Measurements from ENCODE around the gene TMEM167B. TPM values are rescaled to one million over a fixed set of nuclear protein-coding genes. Genes with fewer than 3 reads are reported as not detected.

The TMEM167B gene
- total RNA-seq, 1 experiment from 2014 or later, result 21.8 TPM

GRCh38 chr1:109069294-109069693 lies 21.3 kb upstream of the TMEM167B start:
- no peaks in the 10 kb centered on the region for H3K9me3 Mint-ChIP-seq (ENCODE audit: unreplicated experiment)
- Histone ChIP-seq H3K36me3 (ENCODE audit: control insufficient read depth, insufficient read depth, low read length) (no peaks in the 10 kb centered on the region), H3K9me3 (no peaks in the 10 kb centered on the region), H3K4me1 (peaks cover 3% of the 10 kb centered on the region; the same call in 1 of the 2 replicates), H3K27me3 (replicated peaks; ENCODE audit: control insufficient read depth, insufficient read depth, low read length) (no peaks in the 10 kb centered on the region), H3K4me3 (ENCODE audit: low read depth, low read length) (no peak overlapping the region)
- no peak for TF ChIP-seq CTCF (IDR thresholded peaks at IDR 0.05; ENCODE audit: insufficient read depth in 1 of 2, low read depth in 1 of 2, low read length in 1 of 2, severe bottlenecking in 1 of 2, unreplicated experiment in 1 of 2)
- no TSS peak for BruUV-seq (replicated peaks)
- DNase-seq, result no peak
- no peaks in the 10 kb centered on the region for H3K27me3 Mint-ChIP-seq (ENCODE audit: insufficient read depth, unreplicated experiment)
- intact Hi-C loops (cut with micrococcal nuclease; ENCODE audit: unreplicated experiment), result no loop called here
- no peak overlapping the region for H3K4me3 Mint-ChIP-seq (ENCODE audit: unreplicated experiment)
- peaks cover 7% of the 10 kb centered on the region for H3K36me3 Mint-ChIP-seq (ENCODE audit: insufficient read depth, unreplicated experiment)
- no peak overlapping the region for H3K27ac Mint-ChIP-seq (ENCODE audit: unreplicated experiment)
- CTCF ChIA-PET, result no interaction called here
- POLR2A ChIA-PET, result interaction anchor here (0.8 kb wide), 1 partner anchor 28 kb away, joined by 3 read pairs; the partner anchor contains the start of gene WDR47
- H3K4me1 Mint-ChIP-seq (ENCODE audit: low read depth, unreplicated experiment), result no peaks in the 10 kb centered on the region

- no peaks in the 10 kb centered on the region for H3K4me1 Mint-ChIP-seq (ENCODE audit: low read depth, unreplicated experiment)
These were observed 14.8 kb upstream of the TMEM167B start, which contains the start of gene TAF13 for GRCh38 chr1:109075531-109076490. Gene TAF13, minus strand, starts transcription at chr1:109076003. Its CDS starts 56 bp downstream, at chr1:109075947.

More at GRCh38 chr1:109075531-109076490, 14.8 kb upstream of the TMEM167B start, which contains the start of gene TAF13:
- BruUV-seq (replicated peaks), result TSS peak; percentile 88
- no peak for TF ChIP-seq CTCF (IDR thresholded peaks at IDR 0.05; ENCODE audit: insufficient read depth in 1 of 2, low read depth in 1 of 2, low read length in 1 of 2, severe bottlenecking in 1 of 2, unreplicated experiment in 1 of 2)
- peak; percentile 89 to 91 for DNase-seq
- H3K9me3 Mint-ChIP-seq (ENCODE audit: unreplicated experiment), result no peaks in the 10 kb centered on the region
- H3K36me3 ChIP-seq (ENCODE audit: control insufficient read depth, insufficient read depth, low read length), result no peaks in the 10 kb centered on the region
- H3K4me1 ChIP-seq, result peaks cover under 1% of the 10 kb centered on the region; the same call in 1 of the 2 replicates
- no peaks in the 10 kb centered on the region for H3K27me3 ChIP-seq (replicated peaks; ENCODE audit: control insufficient read depth, insufficient read depth, low read length)
- no peaks in the 10 kb centered on the region for H3K9me3 ChIP-seq
- H3K4me3 ChIP-seq (ENCODE audit: low read depth, low read length), result peak within 1 kb of the TSS; percentile 71
- intact Hi-C loops (cut with micrococcal nuclease; ENCODE audit: unreplicated experiment), result loop anchor here (2.0 kb wide), 1 partner anchor 35 kb away; no protein-coding TSS in a partner anchor
- ChIA-PET POLR2A (interaction anchor here (1.0 to 1.2 kb wide), 4 partner anchors 15 to 59 kb away, joined by 5 to 12 read pairs (median 10); partner anchors contain the start of genes TMEM167B and WDR47), CTCF (interaction anchor here (0.7 to 0.8 kb wide), 3 partner anchors 13 to 128 kb away, joined by 3 to 6 read pairs (median 6); no protein-coding TSS in a partner anchor)
- peak within 1 kb of the TSS; percentile 97 for H3K27ac Mint-ChIP-seq (ENCODE audit: unreplicated experiment)
- peak within 1 kb of the TSS; percentile 95 for H3K4me3 Mint-ChIP-seq (ENCODE audit: unreplicated experiment)
- no peaks in the 10 kb centered on the region for H3K27me3 Mint-ChIP-seq (ENCODE audit: insufficient read depth, unreplicated experiment)
- H3K36me3 Mint-ChIP-seq (ENCODE audit: insufficient read depth, unreplicated experiment), result peaks cover 8% of the 10 kb centered on the region
